Measurements from ENCODE around the gene EGLN3.

DNA sequence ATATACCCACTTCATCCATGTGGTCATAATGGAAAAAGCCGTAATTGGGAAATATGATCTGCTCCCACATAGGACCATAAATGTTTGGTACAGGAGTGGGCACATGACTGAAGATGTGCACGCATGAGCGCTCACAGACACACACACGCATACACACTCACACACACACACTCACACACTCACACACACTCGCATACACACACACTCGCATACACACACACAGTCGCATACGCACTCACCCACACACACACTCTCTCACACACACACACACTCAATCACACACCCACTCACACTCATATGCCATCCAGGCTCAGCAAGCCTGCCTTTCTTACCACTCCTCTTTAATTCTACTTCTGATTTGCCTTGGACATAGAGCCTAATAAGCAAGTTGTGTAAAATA is 45.6 kb upstream of the EGLN3 start:
- TF ChIP-seq ZFP30 (CRISPR knock-in tag; IDR thresholded peaks at IDR 0.05) = no peak
- TF ChIP-seq BACH2 (CRISPR knock-in tag; IDR thresholded peaks at IDR 0.05; ENCODE audit: borderline replicate concordance) = no peak
- TF ChIP-seq ARNTL (CRISPR knock-in tag; IDR thresholded peaks at IDR 0.05; ENCODE audit: borderline replicate concordance, low read depth) = no peak
- TF ChIP-seq ESRRG (CRISPR knock-in tag; IDR thresholded peaks at IDR 0.05) = no peak
- TF ChIP-seq, protein P1, sequence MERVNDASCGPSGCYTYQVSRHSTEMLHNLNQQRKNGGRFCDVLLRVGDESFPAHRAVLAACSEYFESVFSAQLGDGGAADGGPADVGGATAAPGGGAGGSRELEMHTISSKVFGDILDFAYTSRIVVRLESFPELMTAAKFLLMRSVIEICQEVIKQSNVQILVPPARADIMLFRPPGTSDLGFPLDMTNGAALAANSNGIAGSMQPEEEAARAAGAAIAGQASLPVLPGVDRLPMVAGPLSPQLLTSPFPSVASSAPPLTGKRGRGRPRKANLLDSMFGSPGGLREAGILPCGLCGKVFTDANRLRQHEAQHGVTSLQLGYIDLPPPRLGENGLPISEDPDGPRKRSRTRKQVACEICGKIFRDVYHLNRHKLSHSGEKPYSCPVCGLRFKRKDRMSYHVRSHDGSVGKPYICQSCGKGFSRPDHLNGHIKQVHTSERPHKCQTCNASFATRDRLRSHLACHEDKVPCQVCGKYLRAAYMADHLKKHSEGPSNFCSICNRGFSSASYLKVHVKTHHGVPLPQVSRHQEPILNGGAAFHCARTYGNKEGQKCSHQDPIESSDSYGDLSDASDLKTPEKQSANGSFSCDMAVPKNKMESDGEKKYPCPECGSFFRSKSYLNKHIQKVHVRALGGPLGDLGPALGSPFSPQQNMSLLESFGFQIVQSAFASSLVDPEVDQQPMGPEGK (CRISPR knock-in tag; IDR thresholded peaks at IDR 0.05; ENCODE audit: borderline replicate concordance) = no peak
- TF ChIP-seq, protein P2, sequence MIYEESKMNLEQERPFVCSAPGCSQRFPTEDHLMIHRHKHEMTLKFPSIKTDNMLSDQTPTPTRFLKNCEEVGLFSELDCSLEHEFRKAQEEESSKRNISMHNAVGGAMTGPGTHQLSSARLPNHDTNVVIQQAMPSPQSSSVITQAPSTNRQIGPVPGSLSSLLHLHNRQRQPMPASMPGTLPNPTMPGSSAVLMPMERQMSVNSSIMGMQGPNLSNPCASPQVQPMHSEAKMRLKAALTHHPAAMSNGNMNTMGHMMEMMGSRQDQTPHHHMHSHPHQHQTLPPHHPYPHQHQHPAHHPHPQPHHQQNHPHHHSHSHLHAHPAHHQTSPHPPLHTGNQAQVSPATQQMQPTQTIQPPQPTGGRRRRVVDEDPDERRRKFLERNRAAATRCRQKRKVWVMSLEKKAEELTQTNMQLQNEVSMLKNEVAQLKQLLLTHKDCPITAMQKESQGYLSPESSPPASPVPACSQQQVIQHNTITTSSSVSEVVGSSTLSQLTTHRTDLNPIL (CRISPR knock-in tag; IDR thresholded peaks at IDR 0.05; ENCODE audit: low read depth) = no peak
- TF ChIP-seq, protein P3, sequence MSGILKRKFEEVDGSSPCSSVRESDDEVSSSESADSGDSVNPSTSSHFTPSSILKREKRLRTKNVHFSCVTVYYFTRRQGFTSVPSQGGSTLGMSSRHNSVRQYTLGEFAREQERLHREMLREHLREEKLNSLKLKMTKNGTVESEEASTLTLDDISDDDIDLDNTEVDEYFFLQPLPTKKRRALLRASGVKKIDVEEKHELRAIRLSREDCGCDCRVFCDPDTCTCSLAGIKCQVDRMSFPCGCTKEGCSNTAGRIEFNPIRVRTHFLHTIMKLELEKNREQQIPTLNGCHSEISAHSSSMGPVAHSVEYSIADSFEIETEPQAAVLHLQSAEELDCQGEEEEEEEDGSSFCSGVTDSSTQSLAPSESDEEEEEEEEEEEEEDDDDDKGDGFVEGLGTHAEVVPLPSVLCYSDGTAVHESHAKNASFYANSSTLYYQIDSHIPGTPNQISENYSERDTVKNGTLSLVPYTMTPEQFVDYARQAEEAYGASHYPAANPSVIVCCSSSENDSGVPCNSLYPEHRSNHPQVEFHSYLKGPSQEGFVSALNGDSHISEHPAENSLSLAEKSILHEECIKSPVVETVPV (CRISPR knock-in tag; IDR thresholded peaks at IDR 0.05) = no peak
- no peak for TF ChIP-seq RARB (CRISPR knock-in tag; IDR thresholded peaks at IDR 0.05)
- TF ChIP-seq ISL1 (CRISPR knock-in tag; IDR thresholded peaks at IDR 0.05) = no peak
- no peak for TF ChIP-seq ZNF565 (CRISPR knock-in tag; conservative IDR thresholded peaks at IDR 0.05; ENCODE audit: low read depth)
- TF ChIP-seq, protein P4, sequence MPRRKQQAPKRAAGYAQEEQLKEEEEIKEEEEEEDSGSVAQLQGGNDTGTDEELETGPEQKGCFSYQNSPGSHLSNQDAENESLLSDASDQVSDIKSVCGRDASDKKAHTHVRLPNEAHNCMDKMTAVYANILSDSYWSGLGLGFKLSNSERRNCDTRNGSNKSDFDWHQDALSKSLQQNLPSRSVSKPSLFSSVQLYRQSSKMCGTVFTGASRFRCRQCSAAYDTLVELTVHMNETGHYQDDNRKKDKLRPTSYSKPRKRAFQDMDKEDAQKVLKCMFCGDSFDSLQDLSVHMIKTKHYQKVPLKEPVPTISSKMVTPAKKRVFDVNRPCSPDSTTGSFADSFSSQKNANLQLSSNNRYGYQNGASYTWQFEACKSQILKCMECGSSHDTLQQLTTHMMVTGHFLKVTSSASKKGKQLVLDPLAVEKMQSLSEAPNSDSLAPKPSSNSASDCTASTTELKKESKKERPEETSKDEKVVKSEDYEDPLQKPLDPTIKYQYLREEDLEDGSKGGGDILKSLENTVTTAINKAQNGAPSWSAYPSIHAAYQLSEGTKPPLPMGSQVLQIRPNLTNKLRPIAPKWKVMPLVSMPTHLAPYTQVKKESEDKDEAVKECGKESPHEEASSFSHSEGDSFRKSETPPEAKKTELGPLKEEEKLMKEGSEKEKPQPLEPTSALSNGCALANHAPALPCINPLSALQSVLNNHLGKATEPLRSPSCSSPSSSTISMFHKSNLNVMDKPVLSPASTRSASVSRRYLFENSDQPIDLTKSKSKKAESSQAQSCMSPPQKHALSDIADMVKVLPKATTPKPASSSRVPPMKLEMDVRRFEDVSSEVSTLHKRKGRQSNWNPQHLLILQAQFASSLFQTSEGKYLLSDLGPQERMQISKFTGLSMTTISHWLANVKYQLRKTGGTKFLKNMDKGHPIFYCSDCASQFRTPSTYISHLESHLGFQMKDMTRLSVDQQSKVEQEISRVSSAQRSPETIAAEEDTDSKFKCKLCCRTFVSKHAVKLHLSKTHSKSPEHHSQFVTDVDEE (CRISPR knock-in tag; IDR thresholded peaks at IDR 0.05) = no peak
